Activated CD4-positive, CD25-positive, alpha-beta regulatory T cell treated with anti-CD3 and anti-CD28 coated beads, Interleukin-2, amount 50 U/mL, for 72 hours (primary cell): Measurements from ENCODE around the gene SULT1C3.

ENCODE experiments used
- DNase-seq: peaks from one replicate; pipeline ENCODE4 v3.0.0; 2021

The SULT1C3 gene

DNA sequence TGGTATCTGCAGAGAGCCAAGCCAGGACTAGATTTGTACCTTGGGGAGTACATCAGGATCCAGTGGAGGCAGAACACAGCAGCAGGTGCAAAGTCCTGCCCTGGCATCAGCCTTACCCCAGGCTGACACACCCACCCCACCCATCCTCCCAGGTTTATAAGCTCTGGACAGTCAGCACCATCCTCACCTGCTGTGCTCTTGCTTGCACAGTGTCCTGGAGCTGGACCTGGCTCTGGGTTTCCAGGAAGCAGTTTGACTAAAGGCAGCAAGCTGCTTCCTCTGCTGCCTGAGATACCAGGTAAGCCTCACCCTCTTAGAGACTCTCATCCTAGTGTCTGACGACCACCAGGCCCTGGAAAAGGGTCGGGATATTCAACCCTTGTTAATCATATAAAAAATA lies at the start of gene SULT1C3:
TSS of gene SULT1C3 (plus strand) at position 183 of the 400 bp plus-strand sequence. CDS start 7,227 bp downstream, outside the sequence.
- no peak for DNase-seq

DNA sequence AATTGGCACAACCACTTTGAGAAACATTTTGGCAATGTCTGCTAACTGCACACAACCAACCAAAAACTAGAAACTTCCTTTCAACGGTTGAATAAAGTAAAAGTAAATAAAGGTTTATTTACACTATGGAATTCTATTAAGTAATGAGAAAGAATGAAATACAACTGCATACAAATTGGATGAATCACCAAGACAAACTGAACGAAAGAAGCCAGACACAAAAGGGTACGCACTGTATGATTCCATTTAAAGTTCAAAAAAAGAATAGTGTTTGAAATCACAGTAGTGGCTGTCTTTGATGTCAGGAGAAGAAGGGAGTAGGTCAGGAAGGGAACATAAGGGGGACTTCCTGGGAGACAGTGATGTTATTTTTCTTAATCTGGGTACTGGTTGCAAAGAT lies 46.5 kb upstream of the SULT1C3 start:
- no peak for DNase-seq

DNA sequence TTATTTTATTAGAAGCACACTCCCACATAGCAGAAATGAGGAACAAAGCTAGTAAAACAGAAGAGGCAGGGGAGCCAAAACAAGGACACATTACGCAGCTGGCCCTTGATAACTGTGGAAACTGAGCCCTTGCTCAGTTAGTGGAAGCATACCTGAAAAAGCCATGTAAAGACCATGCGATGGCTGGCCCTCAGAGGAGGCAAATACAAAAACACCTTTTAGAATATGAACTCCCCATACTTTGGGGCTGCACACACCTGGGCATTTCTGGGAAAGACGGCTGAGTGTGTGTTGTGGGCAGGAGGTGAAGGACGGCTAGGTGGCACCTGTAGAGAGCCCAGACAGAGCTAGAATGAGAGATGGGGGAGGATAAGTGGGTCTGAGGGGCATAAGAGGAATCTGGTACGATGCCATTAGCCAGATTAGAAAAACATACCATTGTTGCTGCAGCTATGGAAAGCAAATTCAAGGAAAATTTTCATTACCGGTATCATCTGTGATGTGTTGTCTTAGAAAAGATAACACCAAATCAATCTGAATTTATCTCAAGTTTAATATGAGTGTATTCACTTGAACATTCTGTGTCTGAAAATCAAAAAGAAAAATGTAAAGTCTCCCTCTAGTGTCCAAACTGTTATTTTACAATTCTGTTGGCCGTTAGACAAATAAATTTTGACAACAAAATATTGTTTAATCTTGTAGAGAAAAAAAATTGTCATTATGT lies 45.2 kb upstream of the SULT1C3 start:
- no peak for DNase-seq

DNA sequence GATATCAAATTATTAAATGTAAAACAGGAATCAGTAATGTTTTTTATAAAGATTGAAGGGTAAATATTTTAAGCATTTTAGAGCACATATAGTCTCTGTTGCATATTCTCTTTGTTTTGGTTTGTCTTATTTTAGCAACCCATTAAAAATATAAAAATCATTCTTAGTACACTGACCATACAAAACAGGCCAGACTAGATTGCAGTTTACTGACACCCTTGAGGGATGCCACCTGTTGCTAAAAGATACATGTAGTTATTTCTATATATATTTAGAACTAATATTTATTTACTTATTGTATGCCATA lies 44.7 kb upstream of the SULT1C3 start:
- no peak for DNase-seq

DNA sequence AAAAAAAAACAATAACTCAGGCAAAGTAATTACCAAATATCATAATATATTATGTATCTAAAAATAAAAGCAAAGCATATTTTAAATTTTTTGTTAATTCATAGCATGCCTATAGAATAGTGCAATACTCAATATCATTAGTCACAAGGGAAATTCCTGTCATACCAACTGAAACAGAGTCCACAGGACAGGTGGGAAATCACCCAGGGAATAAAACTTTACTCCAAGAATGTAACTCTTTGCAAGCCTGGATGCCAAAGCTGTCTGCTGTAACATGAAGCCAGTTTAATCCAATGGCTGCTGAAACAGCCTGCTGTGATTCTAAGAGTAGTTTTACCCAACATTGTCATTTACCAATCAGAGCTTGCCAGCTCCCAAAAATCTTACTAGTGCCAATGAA lies 40.0 kb upstream of the SULT1C3 start:
- no peak for DNase-seq

GRCh38 chr2:108200569-108200968 lies 39.2 kb upstream of the SULT1C3 start:
- DNase-seq: no peak

GRCh38 chr2:108212671-108213070 lies 27.1 kb upstream of the SULT1C3 start:
- DNase-seq: no peak

DNA sequence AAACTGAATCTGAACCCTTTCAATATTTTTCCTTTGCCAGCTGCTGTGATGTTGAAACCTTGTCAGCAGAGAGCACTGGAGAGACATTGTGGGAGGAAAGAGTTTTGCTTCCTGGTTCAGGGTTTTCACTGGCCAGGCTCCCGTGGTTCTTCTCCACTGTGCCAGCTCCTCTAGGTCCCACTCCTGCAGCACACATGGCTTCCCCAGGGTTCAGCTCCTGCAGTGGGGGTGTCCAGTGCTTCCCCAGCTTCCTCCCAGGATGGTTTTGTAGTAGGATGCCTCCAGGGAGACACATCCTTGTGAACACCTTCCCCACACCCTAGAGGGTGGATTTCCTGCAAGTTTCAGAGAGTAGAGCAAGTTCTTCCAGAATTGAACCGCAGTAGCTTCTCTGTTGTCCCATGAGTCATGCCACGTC lies 24.0 kb upstream of the SULT1C3 start:
- DNase-seq: no peak

DNA sequence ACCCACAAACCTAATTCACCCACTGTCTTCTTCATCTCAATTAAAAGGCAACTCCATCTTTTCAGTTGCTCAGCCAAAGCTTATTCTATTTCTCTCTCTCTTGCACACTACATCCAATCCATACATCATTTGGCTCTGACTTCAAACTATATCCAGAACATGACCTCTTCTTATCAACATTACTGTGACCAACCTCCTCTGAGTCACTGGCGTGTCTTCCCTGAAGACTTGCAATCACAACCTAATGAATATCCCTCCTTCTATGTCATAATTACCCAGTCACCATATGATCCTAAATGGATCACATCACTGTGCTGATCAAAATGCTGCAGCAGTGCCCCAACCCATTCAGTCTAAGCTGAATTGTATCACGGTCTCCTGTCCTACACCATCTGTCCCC lies 22.6 kb upstream of the SULT1C3 start:
- no peak for DNase-seq

DNA sequence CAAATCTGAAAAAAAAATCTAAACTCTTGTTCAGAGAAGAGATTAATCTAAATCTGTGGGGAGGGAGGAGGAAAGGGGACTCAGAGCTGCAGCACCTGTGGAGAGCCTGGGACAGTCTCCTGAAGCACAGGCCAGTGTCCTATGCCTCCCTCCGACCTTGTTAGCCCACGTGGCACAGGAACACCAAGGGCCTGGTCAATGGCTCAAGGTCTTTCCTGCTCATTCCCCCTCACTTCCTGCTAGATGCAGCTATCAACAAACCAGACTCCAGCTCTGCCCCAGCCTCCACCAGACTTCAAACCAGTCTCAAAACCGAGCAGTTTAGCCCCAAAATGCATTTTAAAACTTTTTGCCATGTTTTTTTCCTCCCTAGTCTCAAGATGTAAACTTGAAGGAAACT lies 20.1 kb upstream of the SULT1C3 start:
- no peak for DNase-seq

GRCh38 chr2:108220191-108220590 lies 19.6 kb upstream of the SULT1C3 start:
- DNase-seq: no peak

- DNase-seq: no peak
Observed at GRCh38 chr2:108220942-108221541, 18.7 kb upstream of the SULT1C3 start.

- no peak for DNase-seq
Observed at GRCh38 chr2:108222261-108222660, 17.5 kb upstream of the SULT1C3 start.

- DNase-seq: no peak
Observed at GRCh38 chr2:108223573-108223972, 16.2 kb upstream of the SULT1C3 start.

DNA sequence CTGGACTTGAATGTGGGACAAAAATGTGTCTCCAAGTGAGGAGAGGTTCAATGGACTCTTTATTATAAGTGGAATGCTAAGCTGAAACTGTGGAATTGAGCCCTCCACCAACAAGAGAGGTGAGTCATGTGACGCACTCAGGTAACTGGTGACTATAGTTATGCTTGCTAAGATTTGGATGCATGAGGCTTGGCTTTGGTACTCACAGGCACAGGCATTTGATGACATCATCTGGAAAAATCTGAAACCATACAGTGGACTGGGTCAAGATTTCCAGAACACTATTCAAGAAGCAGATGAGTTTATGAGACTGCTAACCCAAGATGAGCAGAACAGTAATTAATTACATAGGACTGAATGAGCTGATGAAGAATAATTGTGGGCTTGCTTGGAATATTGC lies 15.7 kb upstream of the SULT1C3 start:
- DNase-seq: no peak

GRCh38 chr2:108226564-108226963 lies 13.2 kb upstream of the SULT1C3 start:
- DNase-seq: no peak

- no peak for DNase-seq
Observed at GRCh38 chr2:108228006-108228405, 11.8 kb upstream of the SULT1C3 start.

GRCh38 chr2:108228537-108228936 lies 11.2 kb upstream of the SULT1C3 start:
- no peak for DNase-seq

DNA sequence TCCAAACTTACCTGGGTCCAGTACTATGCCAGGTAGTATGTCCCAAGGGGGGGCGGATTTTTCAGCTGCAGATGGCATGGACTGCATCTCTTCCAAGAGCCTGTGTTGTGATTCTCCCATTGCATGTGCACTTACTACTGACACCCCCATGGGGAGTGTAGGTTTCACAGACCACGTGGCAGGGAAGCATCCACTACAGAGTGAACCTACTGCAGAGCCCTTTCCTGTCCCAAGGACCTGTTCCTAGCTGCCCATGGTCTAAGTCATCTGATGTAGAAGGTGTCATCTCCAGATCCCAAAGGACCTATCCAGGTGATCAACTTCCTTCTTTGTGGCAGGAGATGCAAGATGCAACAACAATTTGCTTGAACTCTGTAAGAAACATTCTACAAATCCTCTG lies 9.9 kb upstream of the SULT1C3 start:
- DNase-seq: no peak

- no peak for DNase-seq
Observed at GRCh38 chr2:108235577-108235976, 4.2 kb upstream of the SULT1C3 start.

GRCh38 chr2:108236676-108237335 lies 3.0 kb upstream of the SULT1C3 start:
- DNase-seq: no peak

- DNase-seq: no peak
Observed at GRCh38 chr2:108240966-108241365, 1.2 kb downstream of the SULT1C3 start.

DNA sequence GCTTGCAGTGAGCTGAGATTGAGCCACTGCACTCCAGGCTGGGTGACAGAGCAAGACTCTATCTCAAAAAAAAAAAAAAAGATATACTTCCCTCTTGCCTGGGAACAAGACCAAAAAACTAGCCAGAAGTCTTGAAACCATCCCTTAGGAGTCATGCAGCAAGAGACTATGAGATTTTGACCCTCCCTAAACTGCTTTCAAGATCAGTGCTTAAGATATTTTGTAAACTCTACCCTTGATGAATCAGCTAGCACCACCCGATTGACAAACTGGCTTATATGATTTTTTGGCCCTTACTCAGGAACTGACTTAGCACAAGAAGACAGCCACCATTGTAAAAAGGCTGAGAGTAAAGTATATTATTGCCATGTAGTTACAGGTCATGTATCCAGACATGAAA lies 3.8 kb downstream of the SULT1C3 start:
- DNase-seq: no peak

GRCh38 chr2:108244667-108245414 lies 5.1 kb downstream of the SULT1C3 start:
- DNase-seq: no peak
